Measurements from ENCODE around the gene C1orf105. TPM values are rescaled to one million over a fixed set of nuclear protein-coding genes. Genes with fewer than 3 reads are reported as not detected.

C1orf105 gene
- total and polyA plus RNA-seq, 4 donors: 0.16 TPM; not detected in 3

DNA sequence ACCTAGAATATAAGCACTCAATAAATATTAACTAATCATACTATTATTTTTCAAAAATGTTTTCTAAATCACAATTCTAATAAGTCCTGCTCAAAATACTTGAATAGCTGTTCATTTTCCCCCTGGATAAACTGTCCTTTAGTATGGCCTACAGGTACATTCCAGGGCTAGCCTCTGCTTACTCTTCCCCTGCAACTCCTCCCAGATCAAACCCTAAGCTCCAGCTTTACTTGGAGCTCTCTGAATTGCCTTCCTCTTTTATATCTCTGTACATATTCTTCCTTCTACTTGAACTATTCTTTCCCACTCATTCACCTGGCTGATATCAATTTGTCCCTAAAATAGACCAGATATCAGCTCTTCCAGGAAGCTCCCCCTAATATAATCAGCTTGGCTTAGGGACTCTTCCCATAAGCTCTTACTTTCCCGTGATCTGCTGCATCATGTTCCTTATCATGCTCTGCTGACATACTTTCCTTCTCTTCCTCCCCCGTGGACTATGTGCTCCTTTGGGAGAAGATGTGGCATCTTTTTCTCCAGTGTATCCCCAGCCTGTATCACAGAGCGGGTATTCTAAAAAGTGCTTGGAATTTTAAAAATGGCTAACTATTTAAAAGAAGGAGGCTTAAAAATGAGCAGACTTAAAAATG lies 66.4 kb downstream of the C1orf105 start:
- DNase-seq (ENCODE audit: low spot score): no peak
- 75% methylated on average over 3 of the region's 3 CpGs for WGBS
- TF ChIP-seq GABPA (IDR thresholded peaks at IDR 0.05 in 1 of 2, conservative IDR thresholded peaks at IDR 0.05 in 1 of 2) (no peak), HNF4G (IDR thresholded peaks at IDR 0.05) (no peak), FOXA1 (IDR thresholded peaks at IDR 0.05) (no peak), RXRA (IDR thresholded peaks at IDR 0.05) (no peak), SP1 (IDR thresholded peaks at IDR 0.05) (no peak), NR2F2 (IDR thresholded peaks at IDR 0.05) (no peak), YY1 (IDR thresholded peaks at IDR 0.05) (no peak), JUND (IDR thresholded peaks at IDR 0.05) (no peak), HNF4A (conservative IDR thresholded peaks at IDR 0.05) (no peak), EGR1 (IDR thresholded peaks at IDR 0.05; ENCODE audit: low read depth in 2 of 2) (no peak), TAF1 (conservative IDR thresholded peaks at IDR 0.05) (no peak), FOXA2 (IDR thresholded peaks at IDR 0.05) (no peak)
- TF ChIP-seq, protein P1, sequence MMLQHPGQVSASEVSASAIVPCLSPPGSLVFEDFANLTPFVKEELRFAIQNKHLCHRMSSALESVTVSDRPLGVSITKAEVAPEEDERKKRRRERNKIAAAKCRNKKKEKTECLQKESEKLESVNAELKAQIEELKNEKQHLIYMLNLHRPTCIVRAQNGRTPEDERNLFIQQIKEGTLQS (IDR thresholded peaks at IDR 0.05): no peak
- TF ChIP-seq, protein P2, sequence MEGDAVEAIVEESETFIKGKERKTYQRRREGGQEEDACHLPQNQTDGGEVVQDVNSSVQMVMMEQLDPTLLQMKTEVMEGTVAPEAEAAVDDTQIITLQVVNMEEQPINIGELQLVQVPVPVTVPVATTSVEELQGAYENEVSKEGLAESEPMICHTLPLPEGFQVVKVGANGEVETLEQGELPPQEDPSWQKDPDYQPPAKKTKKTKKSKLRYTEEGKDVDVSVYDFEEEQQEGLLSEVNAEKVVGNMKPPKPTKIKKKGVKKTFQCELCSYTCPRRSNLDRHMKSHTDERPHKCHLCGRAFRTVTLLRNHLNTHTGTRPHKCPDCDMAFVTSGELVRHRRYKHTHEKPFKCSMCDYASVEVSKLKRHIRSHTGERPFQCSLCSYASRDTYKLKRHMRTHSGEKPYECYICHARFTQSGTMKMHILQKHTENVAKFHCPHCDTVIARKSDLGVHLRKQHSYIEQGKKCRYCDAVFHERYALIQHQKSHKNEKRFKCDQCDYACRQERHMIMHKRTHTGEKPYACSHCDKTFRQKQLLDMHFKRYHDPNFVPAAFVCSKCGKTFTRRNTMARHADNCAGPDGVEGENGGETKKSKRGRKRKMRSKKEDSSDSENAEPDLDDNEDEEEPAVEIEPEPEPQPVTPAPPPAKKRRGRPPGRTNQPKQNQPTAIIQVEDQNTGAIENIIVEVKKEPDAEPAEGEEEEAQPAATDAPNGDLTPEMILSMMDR (IDR thresholded peaks at IDR 0.05; ENCODE audit: low read depth, low read length, missing input control): no peak
- TF ChIP-seq, protein P3, sequence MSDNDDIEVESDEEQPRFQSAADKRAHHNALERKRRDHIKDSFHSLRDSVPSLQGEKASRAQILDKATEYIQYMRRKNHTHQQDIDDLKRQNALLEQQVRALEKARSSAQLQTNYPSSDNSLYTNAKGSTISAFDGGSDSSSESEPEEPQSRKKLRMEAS (IDR thresholded peaks at IDR 0.05): no peak
- TF ChIP-seq, protein P4, sequence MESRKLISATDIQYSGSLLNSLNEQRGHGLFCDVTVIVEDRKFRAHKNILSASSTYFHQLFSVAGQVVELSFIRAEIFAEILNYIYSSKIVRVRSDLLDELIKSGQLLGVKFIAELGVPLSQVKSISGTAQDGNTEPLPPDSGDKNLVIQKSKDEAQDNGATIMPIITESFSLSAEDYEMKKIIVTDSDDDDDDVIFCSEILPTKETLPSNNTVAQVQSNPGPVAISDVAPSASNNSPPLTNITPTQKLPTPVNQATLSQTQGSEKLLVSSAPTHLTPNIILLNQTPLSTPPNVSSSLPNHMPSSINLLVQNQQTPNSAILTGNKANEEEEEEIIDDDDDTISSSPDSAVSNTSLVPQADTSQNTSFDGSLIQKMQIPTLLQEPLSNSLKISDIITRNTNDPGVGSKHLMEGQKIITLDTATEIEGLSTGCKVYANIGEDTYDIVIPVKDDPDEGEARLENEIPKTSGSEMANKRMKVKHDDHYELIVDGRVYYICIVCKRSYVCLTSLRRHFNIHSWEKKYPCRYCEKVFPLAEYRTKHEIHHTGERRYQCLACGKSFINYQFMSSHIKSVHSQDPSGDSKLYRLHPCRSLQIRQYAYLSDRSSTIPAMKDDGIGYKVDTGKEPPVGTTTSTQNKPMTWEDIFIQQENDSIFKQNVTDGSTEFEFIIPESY (IDR thresholded peaks at IDR 0.05): no peak
- no peak overlapping the region for H3K27ac ChIP-seq (ENCODE audit: low read depth in 1 of 2, low read length in 2 of 2)
- no peak overlapping the region for H3K9ac ChIP-seq (ENCODE audit: low read depth in 1 of 2, low read length in 2 of 2)
- H3K36me3 ChIP-seq (ENCODE audit: control insufficient read depth in 4 of 4, insufficient read depth in 3 of 4, low read depth in 1 of 4, low read length in 3 of 4): no peaks in the 10 kb centered on the region
- no peak overlapping the region for H3K4me3 ChIP-seq (ENCODE audit: low read depth in 1 of 3, low read length in 3 of 3)
- H3K4me1 ChIP-seq (ENCODE audit: control insufficient read depth in 4 of 4, insufficient read depth in 4 of 4, low read length in 3 of 4): no peaks in the 10 kb centered on the region
- H3K27me3 ChIP-seq (ENCODE audit: control insufficient read depth in 4 of 4, insufficient read depth in 4 of 4, low read length in 3 of 4): no peaks in the 10 kb centered on the region
- no peaks in the 10 kb centered on the region for H3K9me3 ChIP-seq (ENCODE audit: control insufficient read depth in 4 of 4, low read length in 3 of 4)

DNA sequence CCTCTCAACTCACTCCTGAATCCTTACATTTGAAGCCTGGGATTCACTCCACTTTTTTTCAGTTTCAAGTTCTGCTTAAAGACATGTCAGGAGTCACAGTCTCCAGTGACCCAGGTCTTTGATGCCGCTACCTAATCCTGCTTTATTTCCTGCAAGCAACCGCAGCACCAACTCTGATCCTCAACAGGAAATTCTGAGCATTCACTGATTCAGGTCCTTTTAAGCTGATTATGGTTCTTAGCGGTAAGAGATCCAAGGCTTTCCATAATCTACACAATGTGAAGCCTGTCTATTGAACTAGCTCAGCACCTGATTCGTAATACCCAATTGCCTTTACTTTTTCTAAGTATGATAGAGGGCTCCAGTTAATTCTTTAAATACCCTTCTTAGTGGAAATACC lies 67.1 kb downstream of the C1orf105 start:
- no peak overlapping the region for H3K4me3 ChIP-seq (ENCODE audit: low read depth in 1 of 3, low read length in 3 of 3)
- no peaks in the 10 kb centered on the region for H3K36me3 ChIP-seq (ENCODE audit: control insufficient read depth in 4 of 4, insufficient read depth in 3 of 4, low read depth in 1 of 4, low read length in 3 of 4)
- H3K27me3 ChIP-seq (ENCODE audit: control insufficient read depth in 4 of 4, insufficient read depth in 4 of 4, low read length in 3 of 4): no peaks in the 10 kb centered on the region
- no peak overlapping the region for H3K9ac ChIP-seq (ENCODE audit: low read depth in 1 of 2, low read length in 2 of 2)
- H3K9me3 ChIP-seq (ENCODE audit: control insufficient read depth in 4 of 4, low read length in 3 of 4): no peaks in the 10 kb centered on the region
- H3K27ac ChIP-seq (ENCODE audit: low read depth in 1 of 2, low read length in 2 of 2): no peak overlapping the region
- DNase-seq (ENCODE audit: low spot score): no peak
- no peaks in the 10 kb centered on the region for H3K4me1 ChIP-seq (ENCODE audit: control insufficient read depth in 4 of 4, insufficient read depth in 4 of 4, low read length in 3 of 4)
- 79% methylated on average over 4 of the region's 4 CpGs for WGBS
- TF ChIP-seq RXRA (IDR thresholded peaks at IDR 0.05): no peak
- no peak for TF ChIP-seq GABPA (IDR thresholded peaks at IDR 0.05 in 1 of 2, conservative IDR thresholded peaks at IDR 0.05 in 1 of 2)
- no peak for TF ChIP-seq RAD21 (IDR thresholded peaks at IDR 0.05)
- TF ChIP-seq, protein P4 (IDR thresholded peaks at IDR 0.05): no peak
- no peak for TF ChIP-seq EGR1 (IDR thresholded peaks at IDR 0.05; ENCODE audit: low read depth in 2 of 2)
- TF ChIP-seq YY1 (IDR thresholded peaks at IDR 0.05): no peak
- TF ChIP-seq, protein P2 (IDR thresholded peaks at IDR 0.05; ENCODE audit: low read depth, low read length, missing input control): no peak
- TF ChIP-seq, protein P1 (IDR thresholded peaks at IDR 0.05): no peak
- TF ChIP-seq, protein P3 (IDR thresholded peaks at IDR 0.05): no peak
- TF ChIP-seq TAF1 (conservative IDR thresholded peaks at IDR 0.05): no peak
- TF ChIP-seq JUND (IDR thresholded peaks at IDR 0.05): no peak
- TF ChIP-seq FOXA2 (IDR thresholded peaks at IDR 0.05): no peak
